HTERT RPE-1 (cell line): ENCODE results near the gene PRDM1.

Experiments used
- in situ Hi-C: fragments of 300-500 bp; cut with MboI; formaldehyde crosslinking; loops from 4 replicates; pipeline ENCODE4 v1.14.3; 2020; ENCODE audit warnings: low sequenced_read_pairs

Gene PRDM1

DNA sequence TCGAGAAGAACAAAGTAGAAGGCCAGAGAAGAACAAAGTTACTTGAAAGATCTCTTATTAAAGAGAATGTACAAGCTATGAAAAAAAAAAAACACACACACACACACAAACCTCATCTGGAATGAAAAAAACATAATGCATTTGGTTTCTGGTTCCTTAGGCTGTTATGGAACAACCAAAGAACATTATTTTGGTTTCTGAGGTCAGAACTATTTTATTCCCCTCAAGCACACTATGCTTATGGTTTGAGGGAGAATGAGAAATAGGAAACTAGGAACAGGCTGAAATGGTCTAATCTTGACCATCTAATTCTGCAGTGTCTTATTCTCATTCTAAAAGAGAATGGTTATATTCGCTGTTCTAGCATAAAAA, 8.8 kb downstream of the PRDM1 start:
- in situ Hi-C loops = no loop called here

DNA sequence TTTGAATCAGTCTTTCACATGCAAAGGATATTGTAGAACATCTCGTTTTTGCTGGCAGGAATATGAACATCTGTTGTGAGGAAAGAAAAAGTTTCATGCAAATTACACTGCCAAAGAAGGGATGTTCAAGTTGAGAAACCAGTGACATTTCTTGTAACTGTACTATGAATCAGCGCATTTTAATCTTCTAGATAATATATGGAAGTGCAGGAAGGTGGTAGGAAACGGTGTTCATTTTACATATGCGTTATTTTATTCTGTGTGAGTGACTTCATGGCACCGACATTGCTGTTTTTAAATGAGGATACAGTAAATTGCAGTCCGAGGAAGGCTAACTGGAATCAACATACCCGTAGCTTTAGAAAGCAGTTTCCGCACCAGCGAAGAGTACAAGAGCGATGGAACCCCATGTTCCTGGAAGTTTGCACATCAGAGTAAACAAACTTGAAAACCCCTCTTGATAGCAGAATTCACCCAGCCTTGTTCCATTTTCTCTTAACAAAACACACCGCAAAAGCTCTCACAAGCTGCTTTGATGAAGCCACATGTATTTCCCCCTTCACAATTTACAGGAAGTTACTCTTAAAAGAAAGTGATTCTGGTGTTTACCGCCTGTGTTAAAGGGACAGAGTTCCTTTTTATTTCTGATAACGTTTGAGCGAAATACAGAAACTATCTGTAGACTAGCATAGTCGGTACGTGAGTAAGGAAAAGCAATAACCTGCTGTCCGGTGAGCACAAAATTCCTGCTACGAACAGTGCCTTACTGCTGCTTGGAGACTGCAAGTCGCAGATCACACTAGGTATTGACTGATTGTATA, 11.5 kb downstream of the PRDM1 start:
- in situ Hi-C loops = no loop called here

DNA sequence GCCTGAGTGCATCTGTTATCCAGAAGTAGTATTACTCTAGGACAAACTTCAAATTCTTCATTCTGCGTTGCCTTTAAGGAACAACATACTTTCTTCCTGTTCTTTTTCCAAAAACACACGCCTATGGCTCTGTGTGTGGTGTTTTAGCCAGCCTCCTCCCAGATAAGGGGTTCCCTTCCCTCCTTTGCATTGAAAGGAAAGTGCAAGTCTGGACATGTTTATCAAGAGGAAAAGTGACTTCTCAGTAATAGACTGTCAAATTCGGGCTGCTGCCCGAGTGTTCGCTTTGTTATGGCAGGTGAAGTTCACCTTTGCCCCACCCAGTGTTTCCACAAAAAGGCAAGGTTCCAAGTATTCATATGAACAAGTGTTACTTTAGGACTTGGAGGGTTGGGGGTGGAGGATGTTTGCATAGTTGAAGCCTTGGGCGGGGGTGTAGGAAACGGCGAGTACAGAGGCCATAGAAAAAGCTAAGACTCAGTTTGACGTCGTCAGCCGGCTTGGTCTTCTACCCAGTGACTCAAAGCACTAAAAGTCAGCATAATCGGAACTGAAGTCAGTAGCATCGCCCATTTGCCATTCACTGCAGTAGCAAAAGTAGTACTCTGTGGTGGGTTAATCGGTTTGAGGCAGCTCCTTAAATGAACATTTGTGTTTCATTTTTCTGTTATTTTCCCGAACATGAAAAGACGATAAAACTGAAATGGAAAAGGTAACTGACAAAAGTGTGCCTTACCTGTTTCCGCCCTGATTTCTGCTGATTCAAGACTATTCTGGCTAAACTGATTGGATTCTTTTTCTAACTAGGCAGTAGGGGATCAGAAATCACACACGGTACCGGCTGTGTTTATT, 12.5 kb downstream of the PRDM1 start:
- in situ Hi-C loops = no loop called here

DNA sequence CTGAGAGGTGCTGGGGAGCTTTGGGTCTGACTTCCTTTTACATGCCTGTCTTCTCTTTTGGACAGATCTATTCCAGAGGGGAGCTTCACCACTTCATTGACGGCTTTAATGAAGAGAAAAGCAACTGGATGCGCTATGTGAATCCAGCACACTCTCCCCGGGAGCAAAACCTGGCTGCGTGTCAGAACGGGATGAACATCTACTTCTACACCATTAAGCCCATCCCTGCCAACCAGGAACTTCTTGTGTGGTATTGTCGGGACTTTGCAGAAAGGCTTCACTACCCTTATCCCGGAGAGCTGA, 13.1 kb downstream of the PRDM1 start:
- in situ Hi-C loops = no loop called here

DNA sequence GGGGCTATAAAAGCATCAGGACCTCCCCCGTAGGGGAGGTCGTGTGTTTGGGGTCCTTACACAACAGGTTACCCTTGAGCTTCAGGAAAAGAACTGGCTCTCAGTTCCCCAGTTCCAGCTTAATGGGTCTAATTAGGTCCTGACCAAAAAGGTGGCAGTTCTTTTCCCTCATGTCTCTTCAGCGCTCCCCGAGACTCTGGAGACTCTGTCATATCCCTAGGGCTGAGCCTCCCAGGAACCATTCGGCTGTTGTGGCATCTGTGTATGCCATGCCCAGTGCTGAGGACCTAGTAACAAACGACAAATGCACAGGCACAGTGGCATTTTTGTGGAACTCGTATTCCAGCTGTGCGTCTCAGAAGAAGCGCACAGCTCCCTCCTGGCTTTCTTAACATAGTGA, 14.6 kb downstream of the PRDM1 start:
- in situ Hi-C loops = no loop called here

DNA sequence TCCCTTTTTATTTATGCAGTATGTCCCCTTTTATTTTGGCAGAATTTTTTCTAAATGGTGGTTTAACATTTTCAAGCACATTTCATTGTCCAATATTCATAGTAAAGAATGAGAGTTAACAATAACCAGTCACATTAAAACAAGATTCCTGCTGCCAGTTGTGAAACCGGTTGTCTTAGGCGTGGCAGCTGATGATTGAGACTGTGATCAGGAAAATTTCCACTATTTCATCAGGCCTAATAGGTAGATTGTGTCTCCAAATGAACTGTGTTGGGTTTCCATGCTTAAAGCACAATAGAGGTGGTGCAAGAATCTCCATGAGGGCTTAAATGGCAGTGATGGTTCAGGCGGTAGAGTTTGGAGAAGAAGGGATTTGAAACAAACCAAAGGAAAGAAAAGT, 15.3 kb downstream of the PRDM1 start:
- in situ Hi-C loops = no loop called here

DNA sequence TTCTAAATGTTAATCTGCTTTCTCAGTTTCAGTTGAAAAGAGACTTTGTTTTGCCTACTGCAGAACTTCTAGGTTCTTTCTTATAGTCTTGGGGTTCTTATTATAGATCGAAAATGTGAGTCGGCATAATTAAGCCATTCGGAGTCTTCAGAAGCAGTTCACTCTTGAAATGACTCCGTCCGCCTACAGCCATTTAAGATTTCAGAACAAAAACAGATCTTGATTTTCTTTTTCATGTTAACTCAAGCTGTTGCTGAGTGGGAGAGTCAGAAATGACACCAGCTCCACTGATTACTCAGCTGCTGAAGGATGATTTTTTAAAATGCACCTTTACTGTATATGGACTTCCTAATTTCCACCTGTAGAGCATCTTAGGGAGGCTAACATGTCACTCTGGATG, 15.9 kb downstream of the PRDM1 start:
- in situ Hi-C loops = no loop called here

DNA sequence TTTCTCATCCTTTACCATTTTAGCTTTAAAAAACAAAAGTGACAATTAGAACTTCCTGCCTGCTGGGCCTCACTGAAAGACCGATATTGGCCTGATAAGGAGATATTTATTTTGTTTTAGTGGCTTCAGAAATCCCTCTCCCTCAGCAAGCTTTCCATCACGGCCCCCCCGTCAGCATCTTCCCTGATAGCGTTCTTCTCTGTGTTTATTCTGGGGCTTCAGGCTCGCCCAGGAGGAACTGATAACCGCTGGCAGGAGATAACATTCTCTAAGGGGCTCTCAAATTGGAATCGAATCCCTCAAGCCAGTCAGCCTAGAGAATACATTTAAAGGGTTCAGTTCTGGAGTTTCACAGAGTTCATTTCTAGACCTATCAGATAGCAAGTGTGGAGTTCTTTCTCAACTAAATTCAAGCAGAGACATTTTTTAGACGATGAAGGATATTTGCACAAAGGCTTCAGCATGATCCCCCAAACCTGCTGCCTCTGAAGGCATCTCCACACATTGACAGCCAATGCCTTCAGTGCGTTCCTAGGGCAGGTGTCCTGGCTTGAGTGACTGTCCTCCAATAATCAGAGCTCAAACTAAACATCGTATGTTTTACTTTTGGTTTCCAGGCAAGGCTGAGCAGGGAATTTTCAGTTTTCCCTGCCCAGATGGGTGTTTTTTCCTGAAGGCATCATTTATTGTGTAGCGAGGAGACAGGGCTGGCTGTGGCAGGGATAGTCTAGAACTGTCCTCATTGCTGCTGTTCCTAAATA, 17.0 kb downstream of the PRDM1 start:
- in situ Hi-C loops = no loop called here

DNA sequence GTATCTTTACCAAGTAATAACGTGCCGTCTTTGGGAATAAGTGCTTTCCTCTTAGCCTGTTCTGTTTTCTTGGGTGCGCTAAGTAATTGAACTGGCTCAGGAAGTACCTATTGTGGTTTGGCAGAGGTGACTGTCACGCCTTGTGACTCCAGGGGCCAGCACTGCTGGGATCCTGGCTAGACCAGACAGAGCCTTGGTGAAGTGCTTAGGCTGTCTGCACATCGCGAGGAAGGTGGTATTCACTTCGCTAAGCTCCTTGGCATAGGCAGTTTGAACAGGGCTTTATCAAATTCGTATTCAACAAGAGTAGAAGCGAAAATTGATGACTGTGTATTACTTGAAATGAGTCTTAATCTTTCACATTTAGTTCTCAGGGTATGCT, 17.6 kb downstream of the PRDM1 start:
- in situ Hi-C loops = no loop called here

DNA sequence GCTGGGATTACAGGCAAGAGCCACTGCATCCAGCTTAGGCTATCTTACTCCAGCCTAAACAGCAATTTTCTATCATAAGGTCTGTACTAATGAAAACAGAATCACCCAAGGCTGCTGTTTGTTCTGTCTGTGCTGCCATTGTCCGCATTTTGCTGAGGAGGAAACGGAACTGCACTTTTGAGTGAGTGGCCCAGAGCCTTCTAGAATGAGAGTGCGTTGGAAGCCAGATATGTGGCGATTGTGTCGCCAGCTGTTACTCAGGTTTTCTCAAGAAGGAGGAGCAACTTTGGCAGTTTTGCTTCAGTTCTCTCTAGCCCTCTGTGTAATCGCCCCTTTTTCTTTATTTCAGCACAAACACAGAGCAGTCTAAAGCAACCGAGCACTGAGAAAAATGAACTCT, 18.3 kb downstream of the PRDM1 start:
- in situ Hi-C loops = no loop called here

DNA sequence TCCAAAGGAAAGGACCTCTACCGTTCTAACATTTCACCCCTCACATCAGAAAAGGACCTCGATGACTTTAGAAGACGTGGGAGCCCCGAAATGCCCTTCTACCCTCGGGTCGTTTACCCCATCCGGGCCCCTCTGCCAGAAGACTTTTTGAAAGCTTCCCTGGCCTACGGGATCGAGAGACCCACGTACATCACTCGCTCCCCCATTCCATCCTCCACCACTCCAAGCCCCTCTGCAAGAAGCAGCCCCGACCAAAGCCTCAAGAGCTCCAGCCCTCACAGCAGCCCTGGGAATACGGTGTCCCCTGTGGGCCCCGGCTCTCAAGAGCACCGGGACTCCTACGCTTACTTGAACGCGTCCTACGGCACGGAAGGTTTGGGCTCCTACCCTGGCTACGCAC, 18.8 kb downstream of the PRDM1 start:
- in situ Hi-C loops = no loop called here

DNA sequence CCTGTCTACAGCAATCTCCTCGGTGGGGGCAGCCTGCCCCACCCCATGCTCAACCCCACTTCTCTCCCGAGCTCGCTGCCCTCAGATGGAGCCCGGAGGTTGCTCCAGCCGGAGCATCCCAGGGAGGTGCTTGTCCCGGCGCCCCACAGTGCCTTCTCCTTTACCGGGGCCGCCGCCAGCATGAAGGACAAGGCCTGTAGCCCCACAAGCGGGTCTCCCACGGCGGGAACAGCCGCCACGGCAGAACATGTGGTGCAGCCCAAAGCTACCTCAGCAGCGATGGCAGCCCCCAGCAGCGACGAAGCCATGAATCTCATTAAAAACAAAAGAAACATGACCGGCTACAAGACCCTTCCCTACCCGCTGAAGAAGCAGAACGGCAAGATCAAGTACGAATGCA, 19.4 kb downstream of the PRDM1 start:
- in situ Hi-C loops = no loop called here

DNA sequence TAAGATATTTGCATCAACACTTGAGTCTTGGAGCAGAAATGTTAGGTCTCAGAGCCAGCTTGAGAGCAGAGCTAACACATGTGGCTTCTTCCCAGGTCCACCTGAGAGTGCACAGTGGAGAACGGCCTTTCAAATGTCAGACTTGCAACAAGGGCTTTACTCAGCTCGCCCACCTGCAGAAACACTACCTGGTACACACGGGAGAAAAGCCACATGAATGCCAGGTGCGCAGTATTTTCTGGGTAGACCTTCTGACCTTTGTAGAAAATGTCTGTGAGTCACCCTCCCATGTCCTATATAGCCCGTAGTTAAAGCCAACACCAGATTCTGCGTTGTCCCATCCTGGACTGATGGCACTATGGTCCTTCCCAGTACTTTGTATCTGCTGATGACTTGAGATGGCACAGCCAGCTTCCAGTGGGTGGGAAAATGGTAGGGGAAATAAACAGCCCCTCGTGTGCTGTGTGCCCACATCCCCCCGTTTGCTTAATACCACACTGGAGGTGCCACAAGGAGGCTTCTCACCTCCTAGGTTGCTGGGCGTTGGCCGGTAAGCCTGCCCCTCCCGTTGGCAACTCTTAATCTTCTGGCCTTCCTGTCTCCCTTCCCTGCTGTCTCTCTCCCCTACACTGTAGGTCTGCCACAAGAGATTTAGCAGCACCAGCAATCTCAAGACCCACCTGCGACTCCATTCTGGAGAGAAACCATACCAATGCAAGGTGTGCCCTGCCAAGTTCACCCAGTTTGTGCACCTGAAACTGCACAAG, 20.3 kb downstream of the PRDM1 start:
- in situ Hi-C loops = no loop called here

DNA sequence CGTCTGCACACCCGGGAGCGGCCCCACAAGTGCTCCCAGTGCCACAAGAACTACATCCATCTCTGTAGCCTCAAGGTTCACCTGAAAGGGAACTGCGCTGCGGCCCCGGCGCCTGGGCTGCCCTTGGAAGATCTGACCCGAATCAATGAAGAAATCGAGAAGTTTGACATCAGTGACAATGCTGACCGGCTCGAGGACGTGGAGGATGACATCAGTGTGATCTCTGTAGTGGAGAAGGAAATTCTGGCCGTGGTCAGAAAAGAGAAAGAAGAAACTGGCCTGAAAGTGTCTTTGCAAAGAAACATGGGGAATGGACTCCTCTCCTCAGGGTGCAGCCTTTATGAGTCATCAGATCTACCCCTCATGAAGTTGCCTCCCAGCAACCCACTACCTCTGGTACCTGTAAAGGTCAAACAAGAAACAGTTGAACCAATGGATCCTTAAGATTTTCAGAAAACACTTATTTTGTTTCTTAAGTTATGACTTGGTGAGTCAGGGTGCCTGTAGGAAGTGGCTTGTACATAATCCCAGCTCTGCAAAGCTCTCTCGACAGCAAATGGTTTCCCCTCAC, 21.0 kb downstream of the PRDM1 start:
- in situ Hi-C loops = no loop called here

DNA sequence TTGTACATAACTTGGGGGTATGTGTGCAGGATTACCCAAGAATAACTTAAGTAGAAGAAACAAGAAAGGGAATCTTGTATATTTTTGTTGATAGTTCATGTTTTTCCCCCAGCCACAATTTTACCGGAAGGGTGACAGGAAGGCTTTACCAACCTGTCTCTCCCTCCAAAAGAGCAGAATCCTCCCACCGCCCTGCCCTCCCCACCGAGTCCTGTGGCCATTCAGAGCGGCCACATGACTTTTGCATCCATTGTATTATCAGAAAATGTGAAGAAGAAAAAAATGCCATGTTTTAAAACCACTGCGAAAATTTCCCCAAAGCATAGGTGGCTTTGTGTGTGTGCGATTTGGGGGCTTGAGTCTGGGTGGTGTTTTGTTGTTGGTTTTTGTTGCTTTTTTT, 22.0 kb downstream of the PRDM1 start:
- in situ Hi-C loops = no loop called here

DNA sequence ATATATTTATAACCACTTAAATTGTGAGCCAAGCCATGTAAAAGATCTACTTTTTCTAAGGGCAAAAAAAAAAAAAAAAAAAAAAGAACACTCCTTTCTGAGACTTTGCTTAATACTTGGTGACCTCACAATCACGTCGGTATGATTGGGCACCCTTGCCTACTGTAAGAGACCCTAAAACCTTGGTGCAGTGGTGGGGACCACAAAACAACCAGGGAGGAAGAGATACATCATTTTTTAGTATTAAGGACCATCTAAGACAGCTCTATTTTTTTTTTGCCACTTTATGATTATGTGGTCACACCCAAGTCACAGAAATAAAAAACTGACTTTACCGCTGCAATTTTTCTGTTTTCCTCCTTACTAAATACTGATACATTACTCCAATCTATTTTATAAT, 22.9 kb downstream of the PRDM1 start:
- in situ Hi-C loops = no loop called here

DNA sequence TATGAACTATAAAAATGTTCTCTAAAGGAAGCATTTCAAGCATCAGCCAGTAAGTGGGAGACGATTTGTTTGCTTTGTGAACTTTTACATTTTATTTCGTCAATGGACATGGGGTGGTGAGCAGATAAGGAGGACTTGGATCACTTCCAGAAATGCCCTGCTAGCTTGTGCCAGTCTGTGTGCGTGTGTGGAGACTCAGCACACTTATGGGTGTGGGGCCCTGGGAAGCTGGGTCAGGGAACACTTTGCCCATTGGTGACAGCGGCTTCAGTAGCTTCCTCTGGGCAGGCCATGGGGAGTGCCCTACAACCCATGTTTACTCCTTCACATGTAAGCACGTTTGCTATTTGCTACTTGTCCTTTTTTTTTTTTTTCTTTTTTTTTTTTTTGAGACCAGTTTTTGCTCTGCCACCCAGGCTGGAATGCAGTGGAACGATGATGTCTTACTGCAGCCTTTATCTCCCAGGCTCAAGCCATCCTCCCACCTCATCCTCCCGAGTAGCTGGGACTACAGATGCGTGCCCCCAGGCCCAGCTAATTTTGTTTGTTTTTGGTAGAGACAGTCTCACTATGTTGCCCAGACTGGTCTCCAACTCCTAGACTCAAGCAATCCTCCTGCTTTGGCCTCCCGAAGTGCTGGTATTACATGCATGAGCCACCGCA, 24.2 kb downstream of the PRDM1 start:
- in situ Hi-C loops = no loop called here

DNA sequence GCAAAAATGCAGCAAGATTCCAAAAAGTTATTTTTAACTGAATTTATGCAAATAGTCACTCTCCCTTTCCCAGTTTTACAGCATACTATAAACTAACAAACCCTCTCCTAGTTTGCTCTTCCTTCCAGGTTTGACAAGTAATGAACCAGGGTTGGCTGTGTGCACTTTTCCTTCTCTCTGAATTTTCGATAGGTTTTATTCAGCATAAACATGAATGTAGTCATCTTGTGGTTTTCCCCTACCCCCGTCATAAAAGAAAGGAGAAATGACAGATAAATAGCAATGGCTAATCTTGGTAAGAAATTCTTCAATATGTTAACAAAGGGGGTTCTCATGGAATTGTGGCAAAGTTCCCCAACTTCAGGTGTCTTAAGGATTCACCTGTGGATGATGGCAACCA, 26.3 kb downstream of the PRDM1 start:
- in situ Hi-C loops = no loop called here

DNA sequence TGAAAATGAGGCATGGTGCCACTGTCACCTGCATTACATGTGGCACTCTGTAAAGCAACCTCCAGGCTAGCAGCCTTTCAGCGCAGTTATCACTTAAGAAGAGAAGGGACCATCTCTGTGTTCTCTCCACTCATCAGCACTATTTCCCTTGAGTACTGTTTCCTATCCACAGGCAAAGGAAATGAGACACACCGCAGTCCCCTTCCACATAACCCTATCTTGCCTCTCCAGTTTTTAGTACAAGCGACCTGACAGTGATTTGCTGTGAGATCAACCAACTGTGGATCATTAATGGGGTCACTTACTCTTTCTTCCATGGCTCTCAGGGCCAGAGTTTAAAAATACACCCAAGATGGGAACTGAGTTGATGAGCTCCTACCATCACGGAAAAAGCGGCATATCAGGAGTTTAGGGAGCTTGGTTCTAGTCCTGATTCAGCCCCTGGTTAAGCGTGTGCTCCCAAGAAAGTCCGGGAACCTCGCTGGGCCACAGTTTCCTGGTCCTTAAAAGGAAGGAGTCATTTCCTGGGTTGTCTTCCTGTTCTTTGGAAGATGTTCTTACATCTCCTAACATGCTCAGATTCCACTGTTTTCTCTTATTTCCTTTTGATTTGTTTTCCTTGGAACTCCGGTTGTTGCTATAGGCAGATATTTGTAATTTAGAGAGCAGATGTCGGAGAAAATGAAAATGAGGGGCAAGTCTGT, 27.3 kb downstream of the PRDM1 start:
- in situ Hi-C loops = no loop called here

DNA sequence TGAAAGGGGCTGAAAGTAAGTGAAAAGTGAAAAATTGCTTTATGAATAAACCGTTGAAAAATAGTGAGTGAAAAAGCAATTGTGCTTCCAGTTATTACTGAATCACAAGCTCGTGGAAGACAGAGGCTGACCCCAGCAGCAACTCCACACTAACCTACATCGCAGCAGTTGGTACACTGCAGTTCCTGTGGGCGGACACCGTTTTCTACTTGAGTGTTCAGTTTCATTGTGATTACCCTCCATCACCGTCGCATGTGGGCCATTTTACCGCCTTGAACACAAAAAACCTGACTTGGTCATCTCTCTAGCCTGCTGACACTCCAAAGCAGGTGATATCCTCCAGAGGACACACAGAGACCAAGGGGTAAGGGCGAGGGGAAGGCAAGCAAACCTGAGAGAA, 28.4 kb downstream of the PRDM1 start:
- in situ Hi-C loops = no loop called here
